Measurements from ENCODE around the gene CCNT2. TPM values are rescaled to one million over a fixed set of nuclear protein-coding genes. Genes with fewer than 3 reads are reported as not detected.

The CCNT2 gene
- 8.2 to 10.2 TPM (median 8.7 TPM) in 5 replicates for total RNA-seq (2022; extraction: Qiagen RNA extraction)

DNA sequence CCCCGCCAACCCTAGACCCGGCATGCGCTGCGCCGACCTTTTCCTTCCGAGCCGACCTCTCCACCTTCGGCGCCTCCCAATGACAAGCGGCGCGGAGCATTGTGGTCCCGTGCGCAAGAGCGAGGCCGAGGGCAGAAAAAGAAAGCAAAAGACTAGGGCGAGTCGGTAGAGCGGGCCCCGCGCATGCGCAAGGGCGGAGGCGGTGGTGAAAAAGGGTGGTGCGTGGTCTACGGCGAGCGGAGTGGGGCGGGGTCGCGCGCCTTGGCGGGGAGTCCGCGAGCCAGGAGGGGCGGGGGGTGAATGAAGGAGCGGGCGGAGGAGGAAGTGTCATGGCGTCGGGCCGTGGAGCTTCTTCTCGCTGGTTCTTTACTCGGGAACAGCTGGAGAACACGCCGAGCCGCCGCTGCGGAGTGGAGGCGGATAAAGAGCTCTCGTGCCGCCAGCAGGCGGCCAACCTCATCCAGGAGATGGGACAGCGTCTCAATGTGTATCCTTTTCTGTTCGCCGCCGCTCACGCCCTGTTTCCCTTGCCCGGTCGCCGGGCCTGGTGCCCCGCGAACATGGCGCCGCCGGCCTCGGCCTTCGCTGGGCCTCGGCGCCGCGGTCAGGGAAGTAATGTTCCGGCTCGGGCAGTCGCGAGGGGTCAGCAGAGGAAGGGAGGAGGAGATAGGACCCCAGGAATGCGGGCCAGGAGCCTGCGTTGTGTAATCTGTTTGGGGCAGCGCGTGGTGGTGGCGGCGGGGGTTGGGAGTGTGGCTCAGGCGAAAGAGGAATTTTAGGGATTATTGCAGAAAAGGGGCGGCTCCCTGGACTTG lies at the start of gene CCNT2:
TSS of gene CCNT2 (plus strand) at position 297 of the 815 bp plus-strand sequence. CDS start at position 330, 33 bp downstream.

Other genes starting within 250 kb of the CCNT2 start
- 0.09 to 0.17 TPM (median 0.10 TPM) in 5 replicates for gene TMEM163, start 199.8 kb upstream of the CCNT2 start, total RNA-seq (2022; extraction: Qiagen RNA extraction)
- not detected in 5 replicates for gene ACMSD, start 80.2 kb upstream of the CCNT2 start, total RNA-seq (2022; extraction: Qiagen RNA extraction)
- gene MAP3K19, start 128.6 kb downstream of the CCNT2 start, total RNA-seq (2022; extraction: Qiagen RNA extraction) = not detected in 5 replicates
- 23.3 to 31.6 TPM (median 25.5 TPM) in 5 replicates for gene RAB3GAP1, start 133.5 kb downstream of the CCNT2 start, total RNA-seq (2022; extraction: Qiagen RNA extraction)

Data from A549 treated with AZD2906 at 1 μM for 4 hours (cell line).